HuH-7.5 (cell line): ENCODE measurements around the gene SORCS2.
A peak's percentile ranks its signal among the peaks of the same experiment; 100 is the strongest.

Experiments
- DNase-seq: peaks from one replicate; pipeline ENCODE4 v3.0.0; 2011; ENCODE audit warnings: low spot score

SORCS2 gene

GRCh38 chr4:7510538-7510937 lies 318.2 kb downstream of the SORCS2 start:
- DNase-seq = no peak

- no peak for DNase-seq
Measured at GRCh38 chr4:7511525-7511924, 319.2 kb downstream of the SORCS2 start.

GRCh38 chr4:7512428-7512827 lies 320.1 kb downstream of the SORCS2 start:
- DNase-seq = no peak

- no peak for DNase-seq
Measured at GRCh38 chr4:7512946-7513345, 320.6 kb downstream of the SORCS2 start.

DNA sequence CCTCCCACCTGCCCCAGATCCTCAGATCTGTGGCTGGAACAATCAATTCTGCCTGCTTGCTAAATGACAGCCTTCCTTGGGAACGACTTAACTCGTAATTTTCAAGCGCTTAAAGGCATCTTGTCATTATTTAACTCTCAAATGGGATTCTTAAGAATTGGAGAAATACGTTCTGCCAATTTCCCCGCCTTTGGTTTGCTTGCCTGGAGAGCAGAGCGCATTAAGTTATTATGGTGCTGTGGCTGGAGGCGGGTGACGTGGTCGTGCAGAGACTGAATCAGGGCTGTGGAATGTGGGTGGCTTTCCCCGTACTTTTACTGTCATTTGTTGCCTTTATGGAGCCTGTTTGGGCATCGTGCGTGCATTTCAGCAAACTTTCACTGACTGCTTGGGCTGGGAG lies 321.3 kb downstream of the SORCS2 start:
- DNase-seq = no peak

- DNase-seq = no peak
Measured at GRCh38 chr4:7514281-7514680, 321.9 kb downstream of the SORCS2 start.

- no peak for DNase-seq
Measured at GRCh38 chr4:7514789-7515188, 322.5 kb downstream of the SORCS2 start.

DNA sequence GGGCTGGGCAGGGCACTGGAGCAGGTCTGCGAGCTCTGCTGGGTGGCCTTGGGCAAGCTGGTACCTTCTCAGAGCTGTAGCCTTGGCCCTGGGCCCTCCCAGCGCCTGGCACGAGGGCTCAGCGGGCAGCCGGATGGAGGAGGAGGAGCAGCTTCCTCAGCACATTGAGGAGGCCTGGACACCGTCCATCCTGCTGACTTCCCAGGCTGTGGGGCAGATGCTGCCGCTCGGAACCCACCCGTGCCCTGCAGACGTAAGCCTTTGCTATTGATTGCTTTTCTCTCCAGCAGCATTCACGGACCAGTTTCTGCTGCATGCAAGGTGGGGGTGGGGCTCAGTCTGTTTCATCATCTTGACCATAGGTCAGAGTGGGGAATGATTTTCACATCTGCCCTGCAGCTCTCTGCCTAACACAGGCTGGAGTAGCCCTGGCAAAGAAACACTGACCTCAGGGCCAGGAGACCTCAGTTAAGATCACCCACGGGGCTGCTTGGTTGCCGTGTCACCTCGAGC lies 323.1 kb downstream of the SORCS2 start:
- peak; percentile 79 for DNase-seq

- no peak for DNase-seq
Measured at GRCh38 chr4:7516096-7516772, 323.9 kb downstream of the SORCS2 start.

GRCh38 chr4:7516773-7517144 lies 324.4 kb downstream of the SORCS2 start:
- DNase-seq = no peak

GRCh38 chr4:7518871-7519637 lies 326.7 kb downstream of the SORCS2 start:
- DNase-seq = no peak

- no peak for DNase-seq
Measured at GRCh38 chr4:7519638-7520376, 327.5 kb downstream of the SORCS2 start.

DNA sequence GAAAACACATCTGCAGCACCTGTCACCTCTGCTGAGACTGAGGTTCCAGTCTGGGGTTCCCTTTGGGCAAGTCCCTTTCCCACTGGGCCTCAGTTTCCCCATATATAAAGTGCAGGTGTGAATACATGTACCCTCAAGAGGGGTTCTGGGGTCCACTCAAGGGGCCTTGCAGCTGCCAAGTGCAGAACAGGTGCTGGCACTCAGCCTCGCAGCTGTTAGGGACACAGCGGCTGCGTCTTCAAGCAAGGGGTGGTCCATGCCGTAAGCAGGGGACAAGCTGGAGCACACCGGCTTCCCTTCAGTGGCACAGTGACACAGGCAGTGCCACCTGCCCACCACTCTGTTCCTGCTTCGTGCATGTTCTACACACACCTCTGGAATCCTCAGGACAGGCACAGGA lies 329.3 kb downstream of the SORCS2 start:
- DNase-seq = no peak

GRCh38 chr4:7522452-7523220 lies 330.3 kb downstream of the SORCS2 start:
- DNase-seq = no peak

DNA sequence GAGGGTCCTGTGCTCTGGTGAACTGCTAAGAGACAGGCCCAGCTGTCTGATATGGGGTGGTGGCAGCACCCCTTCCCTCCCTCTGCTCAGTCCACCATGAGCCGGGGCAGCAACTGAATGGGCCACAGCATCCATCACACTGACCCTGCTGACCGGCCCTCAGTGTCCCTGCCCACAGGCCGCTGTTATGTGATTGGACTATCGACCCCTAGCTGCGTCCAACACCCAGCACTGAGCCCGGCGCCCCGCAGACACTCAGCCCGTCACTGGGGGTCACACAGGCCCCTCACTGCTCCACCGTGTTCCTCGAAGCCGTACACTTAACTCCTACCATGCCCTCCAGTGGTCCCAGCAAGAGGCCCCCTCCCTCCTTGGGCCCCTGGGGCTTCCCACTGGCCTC lies 331.2 kb downstream of the SORCS2 start:
- DNase-seq = no peak

GRCh38 chr4:7524064-7524682 lies 331.8 kb downstream of the SORCS2 start:
- DNase-seq = no peak

- no peak for DNase-seq
Measured at GRCh38 chr4:7524843-7525242, 332.5 kb downstream of the SORCS2 start.

- no peak for DNase-seq
Measured at GRCh38 chr4:7526491-7526890, 334.2 kb downstream of the SORCS2 start.

DNA sequence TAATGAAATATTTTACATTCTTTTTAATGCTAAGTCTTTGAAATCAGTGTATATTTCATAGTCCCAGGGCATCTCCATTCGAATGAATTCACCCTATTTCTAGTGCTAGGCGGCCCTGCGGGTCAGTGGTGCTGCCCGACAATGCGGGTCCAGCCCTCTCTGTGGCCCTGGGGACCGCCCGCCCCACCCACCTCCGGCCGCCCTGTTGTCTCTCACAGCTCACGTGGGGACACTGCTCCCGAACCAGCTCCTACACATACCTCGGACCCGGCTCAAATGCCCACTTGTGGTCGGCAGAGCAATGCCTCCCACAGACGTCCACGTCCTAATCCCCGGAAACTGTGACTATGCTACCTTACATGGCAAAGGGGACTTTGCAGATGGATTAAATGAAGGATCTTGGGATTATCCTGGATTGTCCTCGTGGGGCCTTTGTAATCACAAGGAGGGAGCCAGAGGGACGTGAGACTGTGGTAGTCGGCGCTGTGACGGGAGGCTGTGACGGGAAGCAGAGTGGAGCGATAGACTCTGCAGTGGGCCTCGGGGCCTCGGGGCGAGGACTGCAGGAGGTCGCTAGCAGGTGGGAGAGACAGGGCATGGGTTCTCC lies 334.7 kb downstream of the SORCS2 start:
- no peak for DNase-seq

DNA sequence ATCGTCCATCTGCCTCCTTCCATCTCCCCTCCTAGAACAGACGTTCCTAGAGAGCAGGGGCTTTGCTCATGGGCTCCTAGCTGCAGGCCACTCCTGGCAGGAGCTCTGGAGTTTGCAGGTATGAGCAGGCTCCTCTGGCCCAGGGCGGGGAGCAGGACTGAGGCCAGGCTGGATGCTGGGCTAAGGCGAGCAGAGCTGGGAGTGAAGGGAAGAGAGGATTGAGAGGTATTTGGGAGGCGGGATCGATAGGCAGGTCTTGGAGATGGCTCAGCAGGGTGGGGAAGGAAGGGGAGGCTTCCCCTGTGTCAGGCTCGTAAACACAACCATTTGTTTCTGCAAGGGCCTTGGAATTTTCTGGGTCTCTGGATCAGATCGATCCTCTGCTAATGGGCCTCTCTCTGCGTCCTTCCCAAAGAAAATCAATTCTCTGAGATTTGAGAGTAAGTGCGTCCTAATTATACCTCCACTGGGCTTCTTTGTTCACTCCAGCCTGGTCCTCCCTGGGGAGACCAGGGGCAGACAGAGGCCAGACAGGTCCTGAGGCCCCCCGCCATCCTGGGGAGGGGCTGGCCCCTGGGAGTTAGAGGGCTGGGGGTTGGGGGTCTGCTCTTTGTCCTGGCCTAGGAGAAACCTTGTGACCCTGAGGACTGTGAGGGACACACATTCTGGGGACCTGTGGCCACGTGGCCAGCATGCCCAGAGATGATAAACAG lies 337.2 kb downstream of the SORCS2 start:
- no peak for DNase-seq

DNA sequence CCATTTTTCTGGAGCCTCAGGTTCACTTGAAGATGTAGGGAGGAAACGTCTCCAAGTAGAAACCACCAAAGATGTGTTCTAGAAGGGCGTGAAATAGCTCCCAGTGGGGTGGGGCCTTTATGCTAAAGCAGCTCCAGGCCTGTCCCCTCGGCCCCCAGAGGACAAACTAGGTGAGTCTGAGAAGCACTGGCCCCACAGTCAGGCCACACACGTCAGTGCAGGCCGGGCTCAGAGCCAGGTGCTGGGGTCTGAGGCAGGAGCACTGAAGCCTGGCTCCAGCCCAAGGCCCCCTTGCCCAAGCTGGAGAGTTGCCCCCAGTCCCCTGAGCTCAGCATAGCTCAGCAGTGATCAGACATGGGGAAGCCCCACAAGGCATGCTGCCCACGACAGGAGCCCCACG lies 337.7 kb downstream of the SORCS2 start:
- DNase-seq = no peak
